Prostate gland (tissue), 2 donors: ENCODE measurements around the gene CCDC148. TPM values are rescaled to one million over a fixed set of nuclear protein-coding genes. Genes with fewer than 3 reads are reported as not detected.

Source experiments
- DNase-seq: peaks from one replicate; pipeline ENCODE4 v3.0.0-alpha.2; 2019; ENCODE audit warnings: low spot score
- H3K27ac ChIP-seq, 2 donors: fragments of 200-600 bp; sonication (generic); 2 replicates each; pipeline ENCODE4 v1.5.1; 2017 to 2019
- H3K27me3 ChIP-seq: fragments of 200-600 bp; sonication (generic); replicated peaks from 2 replicates; pipeline ENCODE4 v1.5.1; 2019; ENCODE audit not compliant: insufficient read depth
- H3K36me3 ChIP-seq, 2 donors: fragments of 200-600 bp; sonication (generic); 1 replicate in 1 of 2; 2 replicates in 1 of 2; pipeline versions ENCODE4 v1.5.1 to v1.8.1; 2017 to 2019
- H3K4me1 ChIP-seq: fragments of 200-600 bp; sonication (generic); replicated peaks from 2 replicates; pipeline ENCODE4 v1.5.1; 2019
- H3K4me3 ChIP-seq, 2 donors: fragments of 200-600 bp; sonication (generic); 2 replicates each; pipeline ENCODE4 v1.5.1; 2017 to 2019
- H3K9me3 ChIP-seq: fragments of 200-600 bp; sonication (generic); 2 replicates; pipeline ENCODE4 v1.5.1; 2017
- POLR2A ChIP-seq: fragments of 450-650 bp; IDR thresholded peaks from one replicate; pipeline ENCODE4 v1.6.1; 2016; ENCODE audit warnings: antibody characterized with exemption, mild to moderate bottlenecking
- POLR2AphosphoS5 ChIP-seq: sonication (generic); formaldehyde crosslinking; IDR thresholded peaks from one replicate; pipeline ENCODE4 v1.6.1; 2017; ENCODE audit warnings: antibody characterized with exemption
- WGBS: methylation state at CpG from one replicate; pipeline ENCODE4 v1.1.5; 2018; 5-methylcytosine and 5-hydroxymethylcytosine counted together
- intact Hi-C: fragments of 100-400 bp; cut with DNase I; formaldehyde crosslinking; loops from one replicate; pipeline ENCODE4 v1.14.2; 2022
- total RNA-seq, 2 donors: library from RNA; depleted of rRNA; stranded (reverse); fragments of >200 nt; gene quantifications; one replicate each; pipeline ENCODE4 v1.1.0, GENCODE V29; 2016
- TF ChIP-seq, protein P1 (sequence below), 4 experiments: fragments of 200-600 bp in 2 of 4; fragments of 450-650 bp in 2 of 4; sonication (generic) in 2 of 4; IDR thresholded peaks; 1 replicate in 3 of 4; 2 replicates in 1 of 4; pipeline ENCODE4 v1.5.1; 2016 to 2019; ENCODE audit warnings: antibody characterized with exemption in 4 of 4, mild to moderate bottlenecking in 2 of 4, moderate library complexity in 2 of 4

The CCDC148 gene
- total RNA-seq, 2 donors from 2014 or later, result 1.5 to 1.6 TPM

GRCh38 chr2:158395166-158395565 lies 61.4 kb downstream of the CCDC148 start:
- intact Hi-C loops, result no loop called here
- Histone ChIP-seq H3K27ac (no peak overlapping the region), H3K4me3 (no peak overlapping the region), H3K36me3 (no peaks in the 10 kb centered on the region), H3K4me1 (no peaks in the 10 kb centered on the region), H3K9me3 (no peaks in the 10 kb centered on the region), H3K27me3 (no peaks in the 10 kb centered on the region)
- no peak for DNase-seq
- 36% methylated on average over 1 of the region's 1 CpG for WGBS
- TF ChIP-seq, protein P1, sequence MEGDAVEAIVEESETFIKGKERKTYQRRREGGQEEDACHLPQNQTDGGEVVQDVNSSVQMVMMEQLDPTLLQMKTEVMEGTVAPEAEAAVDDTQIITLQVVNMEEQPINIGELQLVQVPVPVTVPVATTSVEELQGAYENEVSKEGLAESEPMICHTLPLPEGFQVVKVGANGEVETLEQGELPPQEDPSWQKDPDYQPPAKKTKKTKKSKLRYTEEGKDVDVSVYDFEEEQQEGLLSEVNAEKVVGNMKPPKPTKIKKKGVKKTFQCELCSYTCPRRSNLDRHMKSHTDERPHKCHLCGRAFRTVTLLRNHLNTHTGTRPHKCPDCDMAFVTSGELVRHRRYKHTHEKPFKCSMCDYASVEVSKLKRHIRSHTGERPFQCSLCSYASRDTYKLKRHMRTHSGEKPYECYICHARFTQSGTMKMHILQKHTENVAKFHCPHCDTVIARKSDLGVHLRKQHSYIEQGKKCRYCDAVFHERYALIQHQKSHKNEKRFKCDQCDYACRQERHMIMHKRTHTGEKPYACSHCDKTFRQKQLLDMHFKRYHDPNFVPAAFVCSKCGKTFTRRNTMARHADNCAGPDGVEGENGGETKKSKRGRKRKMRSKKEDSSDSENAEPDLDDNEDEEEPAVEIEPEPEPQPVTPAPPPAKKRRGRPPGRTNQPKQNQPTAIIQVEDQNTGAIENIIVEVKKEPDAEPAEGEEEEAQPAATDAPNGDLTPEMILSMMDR (IDR thresholded peaks at IDR 0.05), result no peak
- TF ChIP-seq POLR2AphosphoS5, result no peak
- TF ChIP-seq POLR2A, result no peak

GRCh38 chr2:158394453-158394852 lies 62.1 kb downstream of the CCDC148 start:
- no peak for DNase-seq
- no peaks in the 10 kb centered on the region for H3K36me3 ChIP-seq
- H3K27me3 ChIP-seq, result no peaks in the 10 kb centered on the region
- no peak overlapping the region for H3K4me3 ChIP-seq
- H3K27ac ChIP-seq, result no peak overlapping the region
- no peaks in the 10 kb centered on the region for H3K4me1 ChIP-seq
- no peaks in the 10 kb centered on the region for H3K9me3 ChIP-seq
- TF ChIP-seq, protein P1 (IDR thresholded peaks at IDR 0.05), result no peak
- no peak for TF ChIP-seq POLR2A
- no peak for TF ChIP-seq POLR2AphosphoS5
- 24% methylated on average over 1 of the region's 1 CpG for WGBS
- intact Hi-C loops, result no loop called here

DNA sequence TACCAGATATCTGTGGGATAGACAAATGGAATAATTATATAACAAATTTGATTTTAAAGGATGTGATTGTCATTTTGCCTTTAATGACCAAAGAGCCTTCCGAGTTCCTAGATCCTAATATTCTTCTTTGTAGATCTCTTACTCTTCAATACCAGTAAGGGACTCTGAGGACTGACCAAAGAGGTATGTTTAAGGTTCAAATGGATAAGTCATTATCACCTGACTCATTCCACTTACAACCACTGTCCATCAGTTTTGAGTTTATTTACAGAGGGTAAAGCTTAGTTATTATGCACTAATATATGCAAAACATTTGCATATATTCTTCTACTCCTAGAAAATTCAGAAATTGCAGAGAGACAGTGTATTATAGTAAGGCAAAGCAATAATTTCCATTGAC lies 62.7 kb downstream of the CCDC148 start:
- no peak for DNase-seq
- intact Hi-C loops, result no loop called here
- TF ChIP-seq POLR2A, result no peak
- no peak for TF ChIP-seq POLR2AphosphoS5
- TF ChIP-seq, protein P1 (IDR thresholded peaks at IDR 0.05), result no peak
- WGBS, result 97% methylated on average over 1 of the region's 1 CpG
- no peak overlapping the region for H3K27ac ChIP-seq
- H3K9me3 ChIP-seq, result no peaks in the 10 kb centered on the region
- no peaks in the 10 kb centered on the region for H3K4me1 ChIP-seq
- H3K27me3 ChIP-seq, result no peaks in the 10 kb centered on the region
- no peaks in the 10 kb centered on the region for H3K36me3 ChIP-seq
- no peak overlapping the region for H3K4me3 ChIP-seq

- 56% methylated on average over 1 of the region's 1 CpG for WGBS
- Histone ChIP-seq H3K27me3 (no peaks in the 10 kb centered on the region), H3K27ac (no peak overlapping the region), H3K36me3 (no peaks in the 10 kb centered on the region), H3K4me1 (no peaks in the 10 kb centered on the region), H3K4me3 (no peak overlapping the region), H3K9me3 (no peaks in the 10 kb centered on the region)
- TF ChIP-seq, protein P1 (IDR thresholded peaks at IDR 0.05), result no peak
- TF ChIP-seq POLR2A (no peak), POLR2AphosphoS5 (no peak)
- intact Hi-C loops, result no loop called here
- DNase-seq, result no peak
Observed at GRCh38 chr2:158392687-158393086, 63.9 kb downstream of the CCDC148 start.

DNA sequence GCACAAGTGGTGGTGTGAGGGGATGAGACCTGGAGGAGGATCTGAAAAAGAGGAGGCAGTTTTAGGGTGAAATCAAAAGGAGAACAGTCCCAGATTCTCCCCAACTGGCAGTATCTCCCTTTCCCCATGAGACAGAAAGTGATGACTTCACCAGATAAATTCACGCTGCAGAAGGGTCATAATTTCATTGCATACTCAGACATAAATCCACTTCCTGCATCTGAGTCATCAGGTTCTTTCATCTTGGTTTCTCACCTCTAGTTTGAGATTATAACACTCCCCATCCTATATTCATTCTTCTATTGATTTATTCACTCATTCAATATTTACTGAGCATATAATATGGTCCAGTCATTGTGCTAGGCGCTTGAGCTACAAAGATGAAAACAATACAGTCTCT lies 64.7 kb downstream of the CCDC148 start:
- H3K4me3 ChIP-seq, result no peak overlapping the region
- WGBS, result 75% methylated on average over 2 of the region's 2 CpGs
- no peaks in the 10 kb centered on the region for H3K36me3 ChIP-seq
- H3K4me1 ChIP-seq, result no peaks in the 10 kb centered on the region
- intact Hi-C loops, result no loop called here
- H3K27me3 ChIP-seq, result no peaks in the 10 kb centered on the region
- H3K27ac ChIP-seq, result no peak overlapping the region
- DNase-seq, result no peak
- TF ChIP-seq POLR2AphosphoS5 (no peak), POLR2A (no peak)
- TF ChIP-seq, protein P1 (IDR thresholded peaks at IDR 0.05), result no peak
- no peaks in the 10 kb centered on the region for H3K9me3 ChIP-seq
